Transverse colon (tissue), 4 donors: ENCODE results near the gene ZNF429.

Experiments
- EP300 ChIP-seq: sonication (generic); formaldehyde crosslinking; IDR thresholded peaks from one replicate; pipeline ENCODE4 v1.6.1; 2017; ENCODE audit warnings: antibody characterized with exemption, low read depth
- POLR2A ChIP-seq: fragments of 450-650 bp; IDR thresholded peaks from one replicate; pipeline ENCODE4 v1.6.1; 2016; ENCODE audit warnings: antibody characterized with exemption, mild to moderate bottlenecking, moderate library complexity
- POLR2AphosphoS5 ChIP-seq, 3 donors: sonication (generic); formaldehyde crosslinking; IDR thresholded peaks; one replicate each; pipeline ENCODE4 v1.6.1; 2016; ENCODE audit warnings: antibody characterized with exemption in 3 of 3
- TF ChIP-seq, protein P1 (sequence below), 5 experiments: fragments of 200-600 bp in 3 of 5; fragments of 450-650 bp in 2 of 5; sonication (generic) in 3 of 5; IDR thresholded peaks; 1 replicate in 2 of 5; 2 replicates in 3 of 5; pipeline ENCODE4 v1.5.1; 2016 to 2017; ENCODE audit warnings: antibody characterized with exemption in 5 of 5, inconsistent platforms in 3 of 5, mild to moderate bottlenecking in 2 of 5, moderate library complexity in 1 of 5

DNA sequence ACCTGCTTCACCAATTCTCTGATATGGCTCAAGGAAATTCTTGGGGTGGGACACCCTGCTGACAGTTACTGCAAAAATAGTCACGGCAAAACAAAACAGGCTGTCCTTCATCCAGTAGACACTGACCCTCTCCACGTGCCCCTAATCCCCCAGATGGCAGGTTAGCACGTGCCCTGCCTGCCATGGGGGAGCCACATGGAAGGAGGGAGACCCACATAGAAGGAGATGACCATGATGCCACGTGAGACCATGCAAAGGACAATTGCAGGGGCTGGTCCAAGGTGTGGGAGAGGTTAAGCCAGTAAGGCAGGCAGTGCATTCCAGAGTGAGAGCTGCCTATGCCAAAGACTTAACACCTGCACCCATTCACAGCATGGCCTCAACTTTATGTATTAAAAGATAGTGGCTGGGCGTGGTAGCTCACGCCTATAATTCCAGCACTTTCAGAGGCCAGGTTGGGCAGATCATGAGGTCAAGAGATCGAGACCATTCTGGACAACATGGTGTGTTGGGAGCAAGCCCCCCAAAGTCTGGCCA, 82.7 kb downstream of the ZNF429 start:
- no peak for TF ChIP-seq POLR2AphosphoS5 (IDR thresholded peaks at IDR 0.05)
- TF ChIP-seq, protein P1, sequence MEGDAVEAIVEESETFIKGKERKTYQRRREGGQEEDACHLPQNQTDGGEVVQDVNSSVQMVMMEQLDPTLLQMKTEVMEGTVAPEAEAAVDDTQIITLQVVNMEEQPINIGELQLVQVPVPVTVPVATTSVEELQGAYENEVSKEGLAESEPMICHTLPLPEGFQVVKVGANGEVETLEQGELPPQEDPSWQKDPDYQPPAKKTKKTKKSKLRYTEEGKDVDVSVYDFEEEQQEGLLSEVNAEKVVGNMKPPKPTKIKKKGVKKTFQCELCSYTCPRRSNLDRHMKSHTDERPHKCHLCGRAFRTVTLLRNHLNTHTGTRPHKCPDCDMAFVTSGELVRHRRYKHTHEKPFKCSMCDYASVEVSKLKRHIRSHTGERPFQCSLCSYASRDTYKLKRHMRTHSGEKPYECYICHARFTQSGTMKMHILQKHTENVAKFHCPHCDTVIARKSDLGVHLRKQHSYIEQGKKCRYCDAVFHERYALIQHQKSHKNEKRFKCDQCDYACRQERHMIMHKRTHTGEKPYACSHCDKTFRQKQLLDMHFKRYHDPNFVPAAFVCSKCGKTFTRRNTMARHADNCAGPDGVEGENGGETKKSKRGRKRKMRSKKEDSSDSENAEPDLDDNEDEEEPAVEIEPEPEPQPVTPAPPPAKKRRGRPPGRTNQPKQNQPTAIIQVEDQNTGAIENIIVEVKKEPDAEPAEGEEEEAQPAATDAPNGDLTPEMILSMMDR (IDR thresholded peaks at IDR 0.05): no peak
- no peak for TF ChIP-seq POLR2A
- no peak for TF ChIP-seq EP300
